Hindlimb muscle (tissue), 1 donor: ENCODE measurements around the gene ADAMTS8. TPM values are rescaled to one million over a fixed set of nuclear protein-coding genes. Genes with fewer than 3 reads are reported as not detected.

Experiments used
- DNase-seq: peaks from one replicate; pipeline ENCODE4 v3.0.0-alpha.2; 2013
- polyA plus RNA-seq: library from polyadenylated mRNA; unstranded; fragments of 120-200 nt; gene quantifications from one replicate; pipeline ENCODE4 v1.2.1, GENCODE V29; 2013; ENCODE audit not compliant: insufficient read length

Gene ADAMTS8
- 9.5 TPM for polyA plus RNA-seq

GRCh38 chr11:130428316-130429119 is at the start of gene ADAMTS8:
ADAMTS8 (minus strand) TSS chr11:130428609; CDS start chr11:130428286, 323 bp downstream.
- no peak for DNase-seq

- DNase-seq: no peak
These were observed 49.3 kb upstream of the ADAMTS8 start for GRCh38 chr11:130477586-130478203.

GRCh38 chr11:130476922-130477491 is 48.6 kb upstream of the ADAMTS8 start:
- no peak for DNase-seq

- DNase-seq: no peak
These were observed 48.0 kb upstream of the ADAMTS8 start for GRCh38 chr11:130476200-130476921.

- no peak for DNase-seq
These were observed 47.1 kb upstream of the ADAMTS8 start for GRCh38 chr11:130475426-130476053.

GRCh38 chr11:130474637-130475400 is 46.4 kb upstream of the ADAMTS8 start:
- no peak for DNase-seq

GRCh38 chr11:130473795-130474377 is 45.5 kb upstream of the ADAMTS8 start:
- no peak for DNase-seq

- DNase-seq: no peak
These were observed 44.8 kb upstream of the ADAMTS8 start for GRCh38 chr11:130473056-130473794.

- DNase-seq: no peak
These were observed 44.1 kb upstream of the ADAMTS8 start for GRCh38 chr11:130472434-130472961.

- no peak for DNase-seq
These were observed 43.5 kb upstream of the ADAMTS8 start for GRCh38 chr11:130471731-130472433.

- DNase-seq: no peak
These were observed 42.7 kb upstream of the ADAMTS8 start for GRCh38 chr11:130470832-130471706.

- no peak for DNase-seq
These were observed 40.8 kb upstream of the ADAMTS8 start for GRCh38 chr11:130469181-130469580.

- no peak for DNase-seq
These were observed 38.9 kb upstream of the ADAMTS8 start for GRCh38 chr11:130467116-130467900.

GRCh38 chr11:130465263-130465662 is 36.9 kb upstream of the ADAMTS8 start:
- DNase-seq: no peak

GRCh38 chr11:130464291-130464812 is 35.9 kb upstream of the ADAMTS8 start:
- no peak for DNase-seq

- DNase-seq: no peak
These were observed 34.5 kb upstream of the ADAMTS8 start for GRCh38 chr11:130462931-130463330.

GRCh38 chr11:130462101-130462885 is 33.9 kb upstream of the ADAMTS8 start:
- no peak for DNase-seq
